NCI-H510A treated with DMSO at 0.1 percent for 48 hours (cell line): ENCODE measurements around the gene BLVRA.

ENCODE experiments used
- DNase-seq: peaks from one replicate; lab custom pipeline; 2025; lab: John Stamatoyannopoulos, UW

BLVRA gene

DNA sequence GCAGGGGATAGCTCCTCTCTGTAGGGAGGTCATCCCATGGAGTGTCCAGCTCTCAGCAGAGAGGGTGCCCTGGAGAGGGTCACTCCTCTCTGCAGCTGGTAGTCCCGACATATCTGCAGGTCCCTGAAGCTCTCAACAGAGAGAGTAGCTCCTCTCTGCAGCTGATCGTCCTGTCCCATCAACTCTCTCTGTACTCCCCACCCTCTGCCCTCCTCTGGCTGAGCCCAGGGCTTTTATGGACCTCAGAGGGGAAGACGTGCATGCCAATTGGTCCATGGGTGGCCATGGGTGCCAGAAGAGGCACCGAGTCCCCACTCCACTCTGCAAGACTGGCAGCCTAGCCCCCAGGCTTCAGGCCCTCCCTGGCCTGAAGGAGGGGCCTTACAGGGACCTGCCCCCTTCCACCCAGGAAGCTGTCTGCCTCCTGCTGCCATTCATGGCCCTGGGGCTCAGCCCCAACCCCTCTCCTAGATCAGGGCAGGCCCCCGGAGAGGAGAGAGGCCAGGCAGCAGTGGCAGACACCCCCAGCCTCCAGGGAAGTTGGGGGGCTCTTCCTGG lies 9.0 kb upstream of the BLVRA start:
- DNase-seq, result no peak

DNA sequence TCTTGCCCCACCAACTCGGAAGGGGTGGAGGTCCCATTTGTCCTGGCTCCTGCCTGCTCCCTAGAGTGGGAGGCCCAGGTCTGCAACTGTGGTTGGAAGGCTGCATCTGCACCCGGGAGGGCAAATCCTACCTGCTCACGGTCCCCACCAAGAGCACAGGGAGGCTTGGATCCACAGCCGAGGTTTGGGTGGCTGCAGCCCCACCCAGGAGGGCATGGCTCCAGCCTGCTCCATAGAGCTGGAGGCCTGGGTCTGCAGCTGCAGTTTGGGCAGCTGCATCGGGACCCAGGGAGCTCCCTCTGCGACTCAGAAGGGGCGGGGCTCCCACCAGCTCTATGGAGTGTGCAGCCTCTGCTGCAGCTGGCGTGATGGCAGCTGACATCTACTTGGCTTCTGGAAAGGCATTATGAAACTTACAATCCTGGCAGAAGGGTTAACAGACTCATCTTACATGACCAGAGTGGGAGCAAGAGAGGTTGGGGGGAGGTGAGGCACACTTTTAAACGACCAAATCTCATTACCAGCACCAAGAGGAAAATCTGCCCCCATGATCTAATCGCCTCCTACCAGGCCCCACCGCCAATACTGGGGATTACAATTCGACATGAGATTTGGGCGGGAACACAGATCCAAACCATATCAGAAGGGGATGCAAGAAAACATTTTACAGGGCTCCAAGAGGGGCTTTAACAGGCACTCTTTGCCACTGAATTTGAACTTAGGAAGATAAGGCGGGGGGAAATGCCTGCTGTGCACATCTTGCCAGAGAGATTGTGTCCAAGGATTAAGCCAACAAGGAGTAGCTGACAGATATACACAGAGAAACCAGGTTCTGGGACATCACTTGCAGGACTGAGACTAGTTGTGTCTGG lies 8.2 kb upstream of the BLVRA start:
- peak; percentile 5 for DNase-seq

DNA sequence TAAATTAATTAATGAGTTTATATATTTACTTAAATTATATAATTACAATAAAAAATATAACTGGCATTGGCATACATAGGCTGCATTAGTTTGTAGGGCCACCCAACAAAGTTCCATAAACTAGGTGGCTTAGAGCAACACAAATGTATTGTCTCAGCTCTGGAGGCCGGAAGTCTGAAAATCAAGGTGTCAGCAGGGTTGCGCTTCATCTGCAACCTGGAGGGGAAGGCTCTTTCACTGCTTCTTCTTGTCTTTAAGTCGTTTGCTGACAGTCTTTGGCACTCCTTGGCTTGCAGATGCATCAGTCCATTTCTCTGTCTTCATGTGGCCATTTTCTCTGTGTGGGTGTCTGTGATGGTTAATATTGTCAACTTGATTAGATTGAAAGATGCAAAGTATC lies 6.1 kb upstream of the BLVRA start:
- DNase-seq, result no peak

DNA sequence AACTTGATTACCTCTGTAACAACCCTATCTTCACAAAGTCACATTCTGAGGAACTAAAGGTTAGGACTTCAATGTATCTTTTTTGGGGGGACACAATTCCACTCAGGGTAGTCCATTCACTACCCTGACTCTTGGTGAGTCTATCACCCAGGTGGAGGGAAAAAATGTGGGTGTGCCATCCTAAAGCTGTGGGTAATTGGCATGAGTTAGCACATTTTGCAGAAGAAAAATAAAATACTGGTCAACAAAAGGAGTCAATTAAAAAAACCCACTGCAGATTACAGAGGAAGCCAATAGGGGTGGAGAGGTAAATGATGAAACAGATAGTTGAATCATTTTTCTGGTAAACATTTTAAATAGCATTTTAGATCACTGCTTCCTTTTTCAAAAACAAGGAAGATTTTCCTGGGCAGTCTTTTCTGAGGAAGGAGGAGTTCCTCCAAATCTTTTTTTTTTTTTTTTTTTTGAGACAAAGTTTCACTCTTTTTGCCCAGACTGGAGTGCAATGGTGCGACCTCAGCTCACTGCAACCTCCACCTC lies 5.1 kb upstream of the BLVRA start:
- no peak for DNase-seq

DNA sequence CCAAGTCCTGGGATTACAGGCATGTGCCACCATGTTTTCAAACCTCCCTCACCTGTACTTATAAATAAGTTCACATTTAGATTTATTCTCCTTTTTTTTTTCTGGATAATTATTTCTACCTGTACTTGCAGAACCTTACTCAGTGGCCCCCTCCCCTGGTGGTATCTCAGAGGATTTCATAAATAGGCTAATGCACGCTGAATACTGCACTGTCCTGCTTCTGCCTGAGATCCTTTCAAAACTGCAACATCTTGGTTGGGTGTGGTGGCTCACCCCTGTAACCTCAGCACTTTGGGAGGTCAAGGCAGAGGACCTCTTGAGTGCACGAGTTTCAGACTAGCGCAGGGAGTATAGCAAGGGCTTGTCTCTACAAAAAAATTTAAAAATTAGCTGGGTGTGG lies 4.6 kb upstream of the BLVRA start:
- no peak for DNase-seq

DNA sequence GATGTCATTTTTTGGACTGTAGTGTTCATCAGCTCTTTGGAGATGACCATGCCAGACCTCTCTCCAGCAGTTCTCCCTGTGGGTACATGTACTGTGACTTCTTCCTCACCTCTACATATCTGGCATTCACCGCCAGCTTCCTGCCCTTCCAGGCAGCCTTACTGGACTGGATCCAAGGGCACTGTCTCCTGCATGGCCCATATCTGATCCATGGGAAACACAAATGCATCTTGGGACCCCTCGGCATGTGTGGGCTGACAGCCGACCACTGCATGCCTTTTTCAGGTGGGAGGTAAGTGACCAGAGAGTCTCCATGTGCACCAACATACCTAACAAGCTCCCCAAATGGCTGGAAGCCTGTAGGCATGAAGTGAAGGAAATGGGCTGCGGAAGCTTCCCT lies 3.9 kb upstream of the BLVRA start:
- DNase-seq, result no peak

DNA sequence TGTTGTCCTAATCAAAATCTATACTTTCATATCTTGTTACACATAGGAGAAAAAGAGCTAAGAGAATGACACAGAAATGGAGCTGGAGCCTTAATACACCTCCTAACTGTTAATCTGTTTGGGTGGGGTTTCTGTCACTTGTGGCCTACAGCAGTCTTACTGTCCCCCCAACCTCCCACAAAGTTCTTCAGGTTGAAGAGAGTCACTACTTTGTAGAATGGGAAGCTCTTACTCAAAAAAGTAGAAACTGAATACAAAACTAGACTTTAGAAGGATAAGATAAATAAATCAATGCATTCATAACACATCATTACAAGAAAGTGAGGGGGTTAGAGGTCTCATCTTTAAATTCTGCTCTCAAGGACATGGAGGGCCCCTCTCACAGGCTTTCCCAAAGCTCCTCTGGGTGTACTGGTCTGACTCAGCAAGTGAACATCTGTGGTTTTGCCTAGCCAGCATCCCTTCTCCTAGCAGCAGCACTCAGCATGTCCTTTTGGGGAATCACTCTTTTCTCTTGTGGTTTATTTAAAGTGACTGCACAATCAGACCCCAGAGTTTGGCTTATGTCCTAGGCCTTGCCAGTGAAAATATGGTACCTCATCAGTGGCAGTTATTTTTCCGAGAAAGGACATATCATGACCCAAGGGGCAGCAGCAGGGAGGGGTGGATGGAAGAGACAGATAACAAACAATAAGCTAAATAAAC lies 2.0 kb upstream of the BLVRA start:
- DNase-seq, result no peak

DNA sequence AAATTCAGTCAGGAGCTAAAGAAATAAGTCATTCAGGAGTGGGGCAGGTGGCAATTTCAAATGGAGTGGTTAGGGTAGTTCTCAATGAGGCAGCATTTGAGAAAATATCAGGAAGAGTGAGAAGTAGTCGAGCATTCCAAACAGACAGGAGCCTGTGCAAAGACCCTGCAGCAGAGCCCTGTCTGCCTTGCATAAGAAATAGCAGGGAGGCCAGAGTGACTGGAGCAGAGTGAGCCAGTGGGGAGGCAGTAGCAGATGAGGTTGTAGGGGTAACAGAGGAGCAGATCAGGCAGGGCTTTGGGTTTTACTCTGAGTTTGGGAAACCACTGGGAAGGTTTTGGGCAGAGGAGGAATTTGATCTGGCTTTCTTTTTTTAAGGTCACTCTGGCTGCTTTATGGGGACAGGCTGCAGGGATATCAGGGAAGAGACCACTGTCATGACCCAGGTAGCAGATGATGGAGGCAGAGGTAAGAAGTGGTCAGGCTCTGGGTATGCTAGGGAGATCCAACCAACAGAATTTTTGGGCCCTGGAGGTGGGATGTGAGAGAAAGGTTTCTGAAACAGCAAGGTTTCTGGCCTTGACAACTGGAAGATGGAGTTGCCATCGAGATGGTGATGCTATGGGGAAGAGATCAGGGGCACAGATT lies 1.3 kb upstream of the BLVRA start:
- DNase-seq, result no peak

DNA sequence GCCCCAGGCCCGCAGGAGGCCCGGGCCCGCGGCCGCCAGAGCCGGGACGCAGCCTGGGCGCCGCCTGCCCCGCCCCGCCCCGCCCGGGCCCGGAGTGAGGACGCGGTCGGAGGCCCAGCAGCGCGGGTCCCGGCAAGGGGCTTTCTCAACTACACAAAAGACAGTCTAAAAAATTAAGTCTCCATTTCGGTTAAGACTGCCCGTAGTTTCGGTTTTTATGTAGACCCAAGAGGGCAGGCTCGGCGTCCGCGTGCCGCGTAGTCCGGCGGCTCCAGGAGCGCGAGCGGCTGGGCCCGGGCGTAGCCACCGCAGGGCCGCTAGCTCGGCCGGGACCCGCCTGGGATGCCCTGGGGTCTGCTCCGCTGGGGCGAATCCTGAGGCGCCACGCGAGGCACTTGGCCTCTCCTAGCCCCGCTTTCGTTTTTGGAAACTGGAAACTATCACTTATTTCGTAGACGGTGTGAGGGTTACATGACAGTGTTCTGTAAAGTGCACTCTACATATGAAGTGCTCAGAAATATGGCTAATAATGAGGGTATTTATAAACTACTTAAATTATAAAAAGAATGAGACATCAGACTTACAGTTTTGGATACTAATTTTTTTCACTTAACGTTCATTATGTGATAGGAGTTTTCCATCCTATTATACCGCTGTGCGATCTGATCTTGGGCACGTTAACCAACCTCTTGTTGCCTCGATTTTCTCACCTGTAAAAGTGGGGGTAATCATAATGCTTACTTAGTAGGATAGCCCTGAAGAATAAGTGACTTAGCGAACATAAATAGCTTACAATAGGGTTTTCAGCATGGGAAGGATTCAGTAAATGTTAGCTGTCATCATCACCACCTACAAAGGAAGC lies 573 bp downstream of the BLVRA start:
- DNase-seq, result peak; percentile 36

DNA sequence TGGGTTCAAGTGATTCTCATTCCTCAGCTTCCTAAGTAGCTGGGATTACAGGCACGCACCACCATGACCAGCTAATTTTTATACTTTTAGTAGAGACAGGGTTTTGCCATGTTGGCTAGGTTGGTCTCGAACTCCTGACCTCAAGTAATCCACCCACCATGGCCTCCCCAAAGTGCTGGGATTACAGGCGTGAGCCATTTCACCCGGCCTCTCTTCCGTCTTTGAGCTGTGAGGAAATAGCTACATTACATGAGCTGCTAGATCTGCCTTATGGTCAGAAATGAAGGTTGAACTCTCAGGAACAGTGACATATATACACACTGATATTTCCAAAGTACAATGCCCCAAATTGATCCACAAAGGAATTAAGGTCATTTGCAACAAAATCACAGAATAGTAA lies 2.4 kb downstream of the BLVRA start:
- DNase-seq, result no peak

DNA sequence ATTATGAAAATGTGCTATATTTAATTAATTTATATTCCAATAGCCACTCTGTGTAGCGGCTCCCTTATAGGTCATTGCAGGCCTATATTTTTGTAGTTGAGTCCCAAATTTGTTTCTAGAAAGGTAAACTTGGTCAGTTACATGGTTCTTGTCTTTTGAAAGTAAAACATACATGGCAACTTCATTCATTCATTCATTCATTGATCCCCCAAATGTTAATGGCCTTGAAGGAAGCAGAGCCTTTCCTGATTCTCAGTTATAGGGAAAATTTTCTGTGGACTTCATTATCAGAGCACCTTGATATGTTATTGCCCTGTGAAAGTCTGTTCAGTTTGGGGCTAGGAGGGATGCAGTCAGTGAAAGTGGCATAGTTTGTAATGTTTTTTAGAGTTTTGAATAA lies 2.9 kb downstream of the BLVRA start:
- DNase-seq, result no peak

DNA sequence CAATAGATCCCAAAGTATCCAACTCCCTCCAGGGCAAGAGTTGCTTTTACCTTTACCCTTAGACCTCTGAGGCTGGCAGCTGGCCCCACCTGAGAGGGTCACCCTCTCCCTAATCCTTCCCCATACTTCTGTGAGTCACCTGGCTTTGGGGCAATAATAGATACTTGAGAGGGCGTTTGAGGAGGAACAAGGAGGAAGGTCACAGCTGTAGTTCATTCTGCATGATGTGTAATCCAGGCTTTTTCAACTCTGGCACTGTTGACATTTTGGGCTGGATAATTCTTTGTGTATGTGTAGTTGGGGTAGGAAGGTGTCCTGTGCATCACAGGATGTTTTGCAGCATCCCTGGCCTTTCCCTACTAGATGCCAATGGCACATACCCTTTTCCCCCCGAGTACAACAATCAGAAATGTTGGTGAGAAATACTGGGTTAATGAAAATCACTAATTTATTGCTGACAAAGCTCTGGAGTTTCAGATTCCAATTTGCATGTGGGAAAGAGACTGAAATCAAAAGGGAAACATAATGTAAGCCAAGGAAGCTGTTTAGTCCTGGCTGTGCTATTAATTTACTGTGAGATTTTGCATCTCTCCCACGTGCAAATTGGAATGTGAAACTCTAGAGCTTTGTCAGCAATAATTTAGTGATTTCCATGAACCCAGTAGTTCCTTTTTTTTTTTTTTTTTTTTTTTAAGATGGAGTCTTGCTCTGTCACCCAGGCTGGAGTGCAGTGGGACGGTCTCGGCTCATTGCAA lies 3.6 kb downstream of the BLVRA start:
- DNase-seq, result no peak

DNA sequence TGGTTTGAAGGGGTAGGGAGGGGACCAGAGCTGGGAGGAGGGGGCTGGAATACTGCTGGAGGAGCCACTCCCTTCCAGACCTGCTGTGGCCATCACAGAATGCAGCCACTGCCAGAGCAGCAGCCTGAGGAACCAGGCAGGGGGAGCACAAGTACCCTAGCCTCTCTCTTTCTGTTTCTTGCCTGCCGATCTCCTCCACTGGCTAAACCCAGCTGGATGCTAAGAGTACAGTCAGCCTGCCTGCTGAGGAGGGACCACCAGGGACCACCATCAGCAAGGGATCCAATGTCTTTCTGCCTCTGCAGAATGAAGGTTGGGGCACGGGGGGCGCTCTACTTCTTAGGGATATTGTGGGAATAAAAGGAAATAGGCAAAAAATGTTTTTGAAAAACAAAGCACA lies 4.7 kb downstream of the BLVRA start:
- no peak for DNase-seq

DNA sequence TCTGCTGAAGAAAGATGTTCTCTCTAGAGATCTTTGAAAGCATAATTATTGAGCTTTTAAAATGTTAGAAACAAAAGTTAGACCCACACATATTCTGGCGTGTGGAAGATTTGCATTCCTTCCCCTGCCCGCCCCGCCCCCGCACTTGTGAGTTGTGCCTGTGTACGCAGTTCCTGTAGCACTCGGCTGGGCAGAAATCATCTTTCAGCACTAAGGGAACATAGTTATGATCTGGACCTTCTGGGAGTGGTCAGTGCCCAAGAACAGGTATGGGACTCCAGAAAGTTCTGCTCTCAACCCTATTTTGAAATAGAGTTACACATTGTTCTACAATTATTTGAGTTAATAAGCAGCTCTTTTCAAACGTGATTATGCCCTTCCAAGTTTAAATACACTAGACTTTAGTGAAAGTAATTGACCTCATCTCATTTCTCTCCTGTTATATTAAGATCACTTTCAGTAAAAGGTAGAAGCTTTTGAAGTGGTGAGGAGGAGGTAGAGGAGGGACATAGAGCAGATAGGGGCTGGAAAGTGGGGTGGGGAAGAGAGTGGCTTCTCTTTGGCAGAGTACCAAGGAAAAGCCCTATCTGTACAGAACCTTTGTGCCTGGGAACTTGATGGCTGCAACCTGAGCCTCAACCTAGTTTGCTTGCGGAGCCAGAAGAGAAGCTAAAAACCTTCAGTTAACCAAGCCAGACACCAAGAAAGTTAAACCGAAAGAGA lies 5.7 kb downstream of the BLVRA start:
- peak; percentile 46 for DNase-seq

DNA sequence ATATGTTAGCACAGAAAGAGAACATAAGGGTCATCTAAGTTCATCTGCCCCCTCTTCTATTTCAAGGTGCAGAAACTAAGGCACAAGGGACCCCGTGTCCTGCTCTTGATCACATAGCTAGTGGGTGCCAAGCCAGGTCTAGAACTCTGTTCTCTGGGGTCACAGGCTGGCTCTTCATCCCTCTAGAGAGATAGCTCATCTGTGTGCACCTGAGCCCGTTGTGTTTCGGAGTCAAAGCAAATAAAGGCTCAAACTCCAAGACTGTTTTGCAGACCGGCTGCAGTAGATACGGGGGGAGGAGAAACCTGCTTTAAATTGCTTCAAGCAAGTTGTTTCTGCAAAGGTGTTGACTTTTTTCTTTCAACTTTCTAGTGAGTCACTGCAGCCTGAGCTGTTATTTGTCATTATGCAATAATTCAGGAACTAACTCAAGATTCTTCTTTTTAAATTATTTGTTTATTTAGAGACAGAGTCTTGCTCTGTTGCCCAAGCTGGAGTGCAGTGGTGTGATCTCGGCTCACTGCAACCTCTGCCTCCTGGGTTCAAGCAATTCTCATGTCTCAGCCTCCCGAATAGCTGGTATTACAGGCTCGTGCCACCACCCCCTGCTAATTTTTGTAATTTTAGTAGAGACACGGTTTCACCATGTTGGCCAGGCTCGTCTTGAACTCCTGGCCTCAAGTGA lies 6.5 kb downstream of the BLVRA start:
- DNase-seq, result no peak

DNA sequence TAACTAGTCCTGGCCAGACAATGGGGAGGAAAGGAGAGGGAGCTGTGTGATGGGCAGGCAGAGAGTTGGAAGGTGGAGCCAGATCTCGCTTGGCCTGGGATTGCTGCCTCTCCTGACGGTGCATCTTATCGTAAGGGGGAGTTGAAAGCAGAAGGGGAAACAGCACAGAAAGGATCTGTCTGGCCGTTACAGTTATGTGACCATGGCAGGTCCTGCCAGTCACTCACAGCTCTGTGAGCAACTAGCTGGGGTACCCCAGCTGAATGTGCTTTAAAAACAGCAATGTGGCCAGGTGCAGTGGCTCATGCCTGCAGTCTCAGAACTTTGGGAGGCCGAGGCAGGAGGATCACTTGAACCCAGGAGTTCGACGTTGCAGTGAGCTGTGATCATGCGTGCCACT lies 8.1 kb downstream of the BLVRA start:
- no peak for DNase-seq

DNA sequence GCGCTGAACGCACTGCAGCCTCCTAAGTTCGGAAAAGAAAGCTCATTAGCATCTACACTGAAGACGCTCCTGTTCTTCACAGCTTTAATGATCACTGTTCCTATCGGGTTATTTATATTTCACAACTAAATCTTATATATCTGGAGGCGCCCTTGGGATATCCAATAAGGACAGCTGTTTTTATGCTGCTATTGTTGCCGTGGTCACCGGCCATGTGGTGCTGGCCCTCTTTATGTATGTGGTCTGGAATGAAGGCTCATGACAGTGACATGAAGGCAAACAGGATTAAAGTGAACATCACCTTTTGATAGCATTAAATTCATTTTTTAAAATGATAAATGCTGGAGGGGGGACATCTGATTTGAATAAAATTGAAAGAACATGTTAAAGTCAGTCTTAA lies 8.8 kb downstream of the BLVRA start:
- no peak for DNase-seq

DNA sequence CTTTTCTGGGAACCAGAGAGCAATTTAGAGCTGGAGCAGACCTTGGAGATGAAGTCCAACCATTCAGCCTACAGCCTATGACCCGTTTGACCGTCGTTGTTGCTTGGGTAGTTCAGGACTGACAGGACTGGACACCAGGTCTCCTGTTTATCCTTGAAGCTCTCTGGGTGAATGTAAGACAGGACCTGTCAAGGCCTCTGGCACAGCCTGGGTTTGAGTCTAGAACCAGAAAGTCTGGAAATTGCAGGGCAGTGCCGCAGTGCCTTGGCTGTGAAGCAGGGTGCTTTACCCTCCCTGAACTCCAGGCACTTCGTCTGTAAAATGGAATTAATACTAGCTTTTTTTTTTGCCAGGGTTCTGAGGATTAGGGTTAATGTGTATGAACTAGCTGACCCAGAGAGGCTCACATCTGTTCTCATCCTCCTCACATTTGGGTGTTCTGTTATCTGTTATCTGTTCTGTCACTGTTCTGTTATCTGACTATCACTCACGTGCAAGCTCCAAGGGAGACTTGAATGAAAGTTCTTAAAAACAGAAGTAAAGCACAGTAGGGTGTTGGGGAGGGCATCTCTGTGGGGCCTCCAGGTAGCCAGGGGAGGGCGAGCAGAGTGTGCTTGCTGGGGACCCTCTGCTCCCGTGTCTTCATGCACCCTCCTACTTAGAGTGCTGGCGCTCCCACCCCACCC lies 9.9 kb downstream of the BLVRA start:
- DNase-seq, result no peak

DNA sequence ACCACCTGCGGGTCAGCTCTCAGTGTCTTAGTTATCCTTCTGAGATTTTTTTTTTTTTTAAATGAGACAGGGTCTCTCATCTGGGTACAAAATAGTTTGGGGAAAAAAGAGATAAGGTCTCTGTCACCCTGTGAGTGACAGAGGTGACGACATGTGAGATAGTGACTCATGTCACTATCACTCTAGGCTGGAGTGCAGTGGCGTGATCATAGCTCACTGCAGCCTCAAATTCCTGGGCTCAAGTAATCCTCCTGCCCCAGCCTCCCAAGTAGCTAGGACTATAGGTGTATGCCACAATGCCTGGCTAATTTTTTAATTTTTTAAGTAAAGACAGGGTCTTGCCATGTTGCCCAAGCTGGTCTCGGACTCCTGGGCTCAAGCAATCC lies 10.4 kb downstream of the BLVRA start:
- no peak for DNase-seq
